ENCODE results near the gene SNHG17.

DNA sequence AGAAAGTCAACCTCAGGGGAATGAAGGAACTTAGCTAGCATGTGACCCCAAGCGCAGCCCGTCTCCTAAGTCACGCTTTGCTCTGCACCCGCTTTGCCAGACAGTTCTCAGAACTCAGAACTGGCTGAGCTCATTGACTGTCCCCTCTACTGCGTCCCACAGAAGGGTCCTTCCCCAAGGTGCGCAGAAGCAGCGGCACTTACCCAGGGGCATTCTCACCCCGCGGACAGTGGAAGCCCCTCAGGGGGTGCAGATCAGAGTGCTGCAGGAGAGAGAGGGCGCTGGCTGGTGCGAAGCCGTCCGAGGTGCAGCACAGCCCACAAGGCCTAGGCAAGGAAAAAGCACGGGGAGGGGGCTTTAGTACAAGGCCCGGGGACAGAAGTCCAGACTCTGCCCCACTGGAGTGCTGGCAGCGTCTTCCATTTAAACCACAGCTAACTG, 807 bp downstream of the SNHG17 start:
- TF ChIP-seq, protein P1, sequence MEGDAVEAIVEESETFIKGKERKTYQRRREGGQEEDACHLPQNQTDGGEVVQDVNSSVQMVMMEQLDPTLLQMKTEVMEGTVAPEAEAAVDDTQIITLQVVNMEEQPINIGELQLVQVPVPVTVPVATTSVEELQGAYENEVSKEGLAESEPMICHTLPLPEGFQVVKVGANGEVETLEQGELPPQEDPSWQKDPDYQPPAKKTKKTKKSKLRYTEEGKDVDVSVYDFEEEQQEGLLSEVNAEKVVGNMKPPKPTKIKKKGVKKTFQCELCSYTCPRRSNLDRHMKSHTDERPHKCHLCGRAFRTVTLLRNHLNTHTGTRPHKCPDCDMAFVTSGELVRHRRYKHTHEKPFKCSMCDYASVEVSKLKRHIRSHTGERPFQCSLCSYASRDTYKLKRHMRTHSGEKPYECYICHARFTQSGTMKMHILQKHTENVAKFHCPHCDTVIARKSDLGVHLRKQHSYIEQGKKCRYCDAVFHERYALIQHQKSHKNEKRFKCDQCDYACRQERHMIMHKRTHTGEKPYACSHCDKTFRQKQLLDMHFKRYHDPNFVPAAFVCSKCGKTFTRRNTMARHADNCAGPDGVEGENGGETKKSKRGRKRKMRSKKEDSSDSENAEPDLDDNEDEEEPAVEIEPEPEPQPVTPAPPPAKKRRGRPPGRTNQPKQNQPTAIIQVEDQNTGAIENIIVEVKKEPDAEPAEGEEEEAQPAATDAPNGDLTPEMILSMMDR (IDR thresholded peaks at IDR 0.05), result no peak
- no peak for TF ChIP-seq POLR2A (IDR thresholded peaks at IDR 0.05)
- TF ChIP-seq EP300 (IDR thresholded peaks at IDR 0.05), result no peak
